ENCODE measurements around the gene PGS1.

Gene PGS1

GRCh38 chr17:78391843-78392242 lies 13.4 kb downstream of the PGS1 start:
- peaks cover 78% of the 10 kb centered on the region for H4K20me1 ChIP-seq (ENCODE audit: insufficient read depth, low read length)
- DNase-seq (no peak), ATAC-seq (ENCODE audit: insufficient read depth, low read depth) (no peak)
- H2AFZ ChIP-seq (ENCODE audit: low read depth, low read length), result no peak overlapping the region
- H3K79me2 ChIP-seq (ENCODE audit: insufficient read depth, low read length), result peaks cover 88% of the 10 kb centered on the region
- H3K36me3 ChIP-seq (ENCODE audit: insufficient read depth, low read length), result peaks cover 54% of the 10 kb centered on the region
- no peak overlapping the region for H3K27ac ChIP-seq (ENCODE audit: low read length)
- no peak overlapping the region for H3K4me2 ChIP-seq (ENCODE audit: insufficient read depth, low read length)
- TF ChIP-seq EZH2 (IDR thresholded peaks at IDR 0.05; ENCODE audit: borderline replicate concordance, low read depth, low read length, severe bottlenecking) (no peak), CTCF (IDR thresholded peaks at IDR 0.05; ENCODE audit: borderline replicate concordance, extremely low read depth, low read length, poor library complexity, severe bottlenecking) (no peak)
- H3K4me1 ChIP-seq (ENCODE audit: insufficient read depth, low read length), result no peaks in the 10 kb centered on the region
- no peaks in the 10 kb centered on the region for H3K9me3 ChIP-seq (ENCODE audit: insufficient read depth, low read length, severe bottlenecking)
- H3K4me3 ChIP-seq (ENCODE audit: low read depth in 1 of 2, low read length in 2 of 2), result no peak overlapping the region
- no peaks in the 10 kb centered on the region for H3K27me3 ChIP-seq (ENCODE audit: insufficient read depth, low read length, poor library complexity)
- H3K9ac ChIP-seq (ENCODE audit: low read depth, low read length), result no peak overlapping the region

- Histone ChIP-seq H3K4me1 (ENCODE audit: insufficient read depth, low read length) (no peaks in the 10 kb centered on the region), H3K27me3 (ENCODE audit: insufficient read depth, low read length, poor library complexity) (no peaks in the 10 kb centered on the region), H3K27ac (ENCODE audit: low read length) (no peak overlapping the region), H3K79me2 (ENCODE audit: insufficient read depth, low read length) (peaks cover 87% of the 10 kb centered on the region), H4K20me1 (ENCODE audit: insufficient read depth, low read length) (peaks cover 80% of the 10 kb centered on the region), H3K4me2 (ENCODE audit: insufficient read depth, low read length) (no peak overlapping the region), H3K9ac (ENCODE audit: low read depth, low read length) (no peak overlapping the region), H3K4me3 (ENCODE audit: low read depth in 1 of 2, low read length in 2 of 2) (no peak overlapping the region), H2AFZ (ENCODE audit: low read depth, low read length) (no peak overlapping the region), H3K36me3 (ENCODE audit: insufficient read depth, low read length) (peaks cover 59% of the 10 kb centered on the region), H3K9me3 (ENCODE audit: insufficient read depth, low read length, severe bottlenecking) (no peaks in the 10 kb centered on the region)
- no peak for DNase-seq
- TF ChIP-seq EZH2 (IDR thresholded peaks at IDR 0.05; ENCODE audit: borderline replicate concordance, low read depth, low read length, severe bottlenecking) (no peak), CTCF (IDR thresholded peaks at IDR 0.05; ENCODE audit: borderline replicate concordance, extremely low read depth, low read length, poor library complexity, severe bottlenecking) (no peak)
- no peak for ATAC-seq (ENCODE audit: insufficient read depth, low read depth)
Measured at GRCh38 chr17:78392295-78392694, 13.8 kb downstream of the PGS1 start.

- Histone ChIP-seq H3K4me3 (ENCODE audit: low read depth in 1 of 2, low read length in 2 of 2) (no peak overlapping the region), H3K9ac (ENCODE audit: low read depth, low read length) (no peak overlapping the region), H4K20me1 (ENCODE audit: insufficient read depth, low read length) (peaks cover 76% of the 10 kb centered on the region), H3K36me3 (ENCODE audit: insufficient read depth, low read length) (peaks cover 71% of the 10 kb centered on the region), H3K4me1 (ENCODE audit: insufficient read depth, low read length) (no peaks in the 10 kb centered on the region), H3K27me3 (ENCODE audit: insufficient read depth, low read length, poor library complexity) (no peaks in the 10 kb centered on the region), H3K79me2 (ENCODE audit: insufficient read depth, low read length) (peaks cover 79% of the 10 kb centered on the region), H3K27ac (ENCODE audit: low read length) (no peak overlapping the region), H3K9me3 (ENCODE audit: insufficient read depth, low read length, severe bottlenecking) (no peaks in the 10 kb centered on the region), H2AFZ (ENCODE audit: low read depth, low read length) (no peak overlapping the region), H3K4me2 (ENCODE audit: insufficient read depth, low read length) (no peak overlapping the region)
- no peak for TF ChIP-seq CTCF (IDR thresholded peaks at IDR 0.05; ENCODE audit: borderline replicate concordance, extremely low read depth, low read length, poor library complexity, severe bottlenecking)
- no peak for TF ChIP-seq EZH2 (IDR thresholded peaks at IDR 0.05; ENCODE audit: borderline replicate concordance, low read depth, low read length, severe bottlenecking)
- DNase-seq, result no peak
- ATAC-seq (ENCODE audit: insufficient read depth, low read depth), result no peak
Measured at GRCh38 chr17:78393575-78393974, 15.1 kb downstream of the PGS1 start.

GRCh38 chr17:78394209-78394608 lies 15.8 kb downstream of the PGS1 start:
- Histone ChIP-seq H3K9ac (ENCODE audit: low read depth, low read length) (no peak overlapping the region), H2AFZ (ENCODE audit: low read depth, low read length) (no peak overlapping the region), H3K4me3 (ENCODE audit: low read depth in 1 of 2, low read length in 2 of 2) (no peak overlapping the region), H3K9me3 (ENCODE audit: insufficient read depth, low read length, severe bottlenecking) (no peaks in the 10 kb centered on the region), H3K36me3 (ENCODE audit: insufficient read depth, low read length) (peaks cover 77% of the 10 kb centered on the region), H3K79me2 (ENCODE audit: insufficient read depth, low read length) (peaks cover 73% of the 10 kb centered on the region), H4K20me1 (ENCODE audit: insufficient read depth, low read length) (peaks cover 76% of the 10 kb centered on the region), H3K27me3 (ENCODE audit: insufficient read depth, low read length, poor library complexity) (no peaks in the 10 kb centered on the region), H3K27ac (ENCODE audit: low read length) (no peak overlapping the region), H3K4me2 (ENCODE audit: insufficient read depth, low read length) (no peak overlapping the region), H3K4me1 (ENCODE audit: insufficient read depth, low read length) (no peaks in the 10 kb centered on the region)
- TF ChIP-seq CTCF (IDR thresholded peaks at IDR 0.05; ENCODE audit: borderline replicate concordance, extremely low read depth, low read length, poor library complexity, severe bottlenecking) (no peak), EZH2 (IDR thresholded peaks at IDR 0.05; ENCODE audit: borderline replicate concordance, low read depth, low read length, severe bottlenecking) (no peak)
- no peak for ATAC-seq (ENCODE audit: insufficient read depth, low read depth)
- DNase-seq, result no peak

Measured in DND-41 (cell line).